NCI-H774 (cell line): ENCODE data around the gene OR5AU1.

Experiments used
- DNase-seq: peaks from one replicate; lab custom pipeline; 2025; lab: John Stamatoyannopoulos, UW

Gene OR5AU1

DNA sequence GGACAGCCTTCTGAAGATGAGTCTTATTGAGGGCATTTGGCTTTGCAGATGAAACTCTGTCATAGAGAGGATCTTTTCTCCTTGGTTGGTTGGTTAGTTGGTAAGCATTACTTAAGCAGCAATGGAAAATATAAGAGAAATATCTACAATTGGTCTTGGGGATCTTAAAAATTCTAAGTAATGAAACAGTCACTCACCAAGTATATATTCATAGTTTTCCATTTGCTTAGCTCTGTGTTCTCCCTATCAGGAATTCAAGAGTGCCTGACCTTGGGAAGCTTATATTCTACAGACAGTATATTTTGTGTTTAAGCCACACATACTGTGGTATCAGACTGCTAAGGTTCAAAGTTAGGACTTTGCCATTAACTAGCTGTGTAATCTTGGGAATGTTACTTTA lies at the start of gene OR5AU1:
OR5AU1 (minus strand) TSS at position 101 of the 400 bp plus-strand sequence. CDS start 191 bp downstream, outside the sequence.
- DNase-seq, result no peak

DNA sequence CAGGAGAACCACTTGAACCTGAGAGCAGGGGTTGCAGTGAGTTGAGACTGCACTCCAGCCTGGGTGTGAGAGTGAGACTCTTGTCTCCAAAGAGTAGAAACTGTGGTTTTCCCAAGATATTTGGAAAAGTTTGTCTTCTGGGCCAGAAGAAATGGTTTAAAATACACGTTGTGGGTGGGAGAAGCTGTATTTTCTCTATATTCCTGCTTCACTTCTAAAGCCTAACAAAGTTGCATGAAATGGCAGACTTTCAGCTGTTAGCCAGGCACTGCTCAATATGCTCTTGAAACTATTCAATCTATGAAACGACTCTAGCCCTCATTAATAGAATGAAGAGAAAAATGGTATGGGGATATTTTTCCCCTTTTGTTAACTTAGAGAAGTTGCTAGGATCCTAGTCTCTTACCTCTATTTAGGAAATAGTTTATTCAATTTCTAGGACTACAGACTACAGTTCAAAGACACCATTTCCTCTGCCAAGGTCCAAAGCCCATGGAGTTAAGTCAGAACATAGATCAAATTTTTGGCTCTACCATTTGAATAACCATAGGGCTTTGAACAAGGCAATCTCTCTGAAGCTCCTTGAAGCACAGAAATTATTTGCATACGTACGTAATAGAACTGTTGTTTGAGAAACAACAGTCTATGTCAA lies 49.3 kb upstream of the OR5AU1 start:
- DNase-seq, result no peak

DNA sequence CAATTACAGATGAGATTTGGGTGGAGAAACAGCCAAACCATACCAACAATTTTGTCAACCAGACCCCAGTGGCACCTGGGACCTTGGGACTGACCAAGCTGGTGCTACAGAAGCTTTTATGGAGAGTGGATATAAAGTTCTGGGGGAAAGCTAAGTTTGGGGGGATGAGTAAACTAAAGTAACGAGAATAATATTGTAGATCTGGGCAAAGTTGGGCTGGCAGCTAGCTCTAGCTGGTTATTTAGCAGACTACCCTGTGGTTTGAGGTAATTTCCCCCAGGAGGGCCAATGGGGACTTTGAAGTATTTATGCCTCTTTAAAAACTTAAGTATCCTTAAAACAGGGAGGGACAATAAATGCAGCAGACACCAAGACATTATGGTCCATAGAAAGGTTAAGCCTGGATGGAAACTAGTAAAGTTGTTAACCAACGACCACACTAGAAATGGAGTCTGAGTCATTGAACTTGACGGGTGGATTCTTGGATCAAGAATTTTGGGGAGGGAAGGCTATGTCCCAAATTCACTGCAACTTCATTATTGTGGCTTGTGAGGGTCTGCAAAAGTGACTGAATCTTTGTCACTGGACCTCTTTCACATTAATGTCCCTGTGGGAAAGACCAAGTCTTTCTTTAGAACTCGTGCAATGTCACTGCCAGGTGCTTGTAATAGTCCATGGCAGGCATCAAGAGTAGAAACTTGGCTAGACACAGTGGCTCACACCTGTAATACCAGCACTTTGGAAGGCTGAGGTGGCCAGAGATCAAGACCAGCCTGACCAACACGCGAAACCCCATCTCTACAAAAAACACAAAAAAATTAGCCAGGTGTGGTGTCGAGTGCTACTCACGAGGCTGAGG lies 48.5 kb upstream of the OR5AU1 start:
- no peak for DNase-seq

DNA sequence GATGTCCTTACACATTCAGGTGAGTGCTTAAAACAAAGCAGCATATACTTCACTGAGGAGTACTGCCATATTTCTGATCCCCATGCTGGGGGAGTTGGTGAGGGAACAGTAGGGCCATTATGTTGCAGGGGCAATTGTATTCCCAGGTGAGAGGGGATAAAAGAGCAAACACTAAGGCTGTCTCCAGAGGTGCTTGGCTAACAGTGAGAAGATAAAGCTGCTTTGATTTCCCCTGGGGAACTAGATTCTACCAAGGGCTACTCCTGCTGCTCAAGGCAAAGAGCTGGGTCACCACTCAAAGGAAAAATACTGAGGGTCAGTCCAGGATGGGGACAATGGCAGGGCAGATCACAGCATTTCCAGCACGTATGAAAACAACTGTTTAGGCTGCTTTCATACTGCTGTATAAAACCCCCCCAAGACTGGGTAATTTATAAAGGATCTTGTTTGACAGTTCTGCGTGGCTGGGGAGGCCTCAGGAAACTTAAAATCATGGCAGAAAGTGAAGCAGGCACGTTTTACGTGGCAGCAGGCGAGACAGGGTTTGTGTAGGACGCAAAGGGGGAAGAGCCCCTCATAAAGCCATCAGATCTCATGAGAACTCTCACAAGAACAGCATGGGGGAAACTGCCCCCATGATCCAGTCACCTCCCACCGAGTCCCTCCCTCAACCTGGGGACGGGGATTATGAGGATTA lies 47.8 kb upstream of the OR5AU1 start:
- DNase-seq, result no peak

DNA sequence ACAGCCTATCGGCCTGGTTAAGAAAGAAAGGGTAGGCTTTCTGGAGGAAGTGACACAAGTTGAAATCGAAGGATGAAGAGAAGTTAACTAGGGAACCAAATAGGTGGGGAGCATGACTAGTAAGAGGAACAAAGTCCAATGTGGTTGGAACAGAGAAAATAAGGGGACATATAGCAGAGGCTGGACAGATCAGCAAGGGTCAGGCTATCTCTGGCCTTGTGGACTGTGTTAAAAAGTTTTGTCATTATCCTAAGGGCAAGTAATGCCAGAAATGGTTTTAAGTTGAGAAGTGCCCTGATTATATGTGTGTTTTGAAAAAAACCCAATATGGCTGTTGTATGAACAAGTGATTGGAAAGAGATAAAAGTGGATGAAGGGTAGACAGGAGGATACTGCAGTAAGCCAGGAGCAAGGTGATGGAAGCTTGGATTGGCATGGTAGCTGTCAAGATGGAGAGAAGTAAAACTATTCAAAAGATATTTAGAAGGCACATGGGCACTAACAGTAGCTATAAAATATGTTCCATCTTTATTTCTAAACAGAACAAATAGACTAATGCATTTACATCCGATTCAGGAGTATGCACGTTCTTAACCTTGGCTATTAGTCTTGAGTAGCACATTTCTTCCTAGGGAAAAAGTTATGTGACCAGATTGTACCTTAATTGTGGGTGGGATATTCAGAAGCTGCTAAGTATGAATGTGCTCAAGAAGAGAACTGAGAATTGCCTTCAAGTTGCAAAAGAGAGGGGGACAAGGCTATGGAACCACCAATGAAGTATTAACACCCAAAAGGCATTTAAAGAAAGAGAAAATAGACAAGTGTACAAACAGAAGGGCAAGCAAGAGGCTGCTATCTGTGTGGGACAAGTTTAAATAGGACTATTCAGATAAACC lies 46.8 kb upstream of the OR5AU1 start:
- DNase-seq, result no peak

DNA sequence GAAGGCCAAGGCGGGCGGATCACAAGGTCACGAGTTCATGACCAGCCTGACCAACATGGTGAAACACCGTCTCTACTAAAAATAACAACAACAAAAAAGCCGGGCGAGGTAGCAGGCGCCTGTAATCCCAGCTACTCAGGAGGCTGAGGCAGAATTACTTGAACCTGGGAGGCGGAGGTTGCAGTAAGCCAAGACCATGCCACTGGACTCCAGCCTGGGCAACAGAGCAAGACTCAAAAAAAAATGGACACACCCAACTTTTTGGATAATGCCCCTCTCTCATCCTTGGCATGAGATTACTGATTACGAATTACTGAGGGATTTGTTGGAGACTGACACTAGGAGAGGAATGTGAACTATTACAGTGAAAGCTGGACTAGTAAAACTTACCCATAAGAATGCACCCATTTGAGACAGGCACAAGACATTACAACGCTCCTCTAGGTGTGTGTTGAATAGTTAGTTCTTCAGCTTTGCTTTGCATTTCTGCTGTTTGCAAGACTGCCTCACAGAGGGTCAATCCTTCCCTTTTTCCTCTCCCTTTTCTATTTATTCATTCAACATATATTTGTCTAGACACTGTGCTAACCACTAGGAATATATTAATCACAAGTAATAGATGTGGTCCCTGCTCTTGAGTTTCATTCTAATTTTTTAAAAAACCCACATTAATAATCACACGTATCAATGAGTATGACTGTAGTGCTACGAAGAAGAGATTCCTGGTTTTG lies 46.0 kb upstream of the OR5AU1 start:
- DNase-seq, result no peak

DNA sequence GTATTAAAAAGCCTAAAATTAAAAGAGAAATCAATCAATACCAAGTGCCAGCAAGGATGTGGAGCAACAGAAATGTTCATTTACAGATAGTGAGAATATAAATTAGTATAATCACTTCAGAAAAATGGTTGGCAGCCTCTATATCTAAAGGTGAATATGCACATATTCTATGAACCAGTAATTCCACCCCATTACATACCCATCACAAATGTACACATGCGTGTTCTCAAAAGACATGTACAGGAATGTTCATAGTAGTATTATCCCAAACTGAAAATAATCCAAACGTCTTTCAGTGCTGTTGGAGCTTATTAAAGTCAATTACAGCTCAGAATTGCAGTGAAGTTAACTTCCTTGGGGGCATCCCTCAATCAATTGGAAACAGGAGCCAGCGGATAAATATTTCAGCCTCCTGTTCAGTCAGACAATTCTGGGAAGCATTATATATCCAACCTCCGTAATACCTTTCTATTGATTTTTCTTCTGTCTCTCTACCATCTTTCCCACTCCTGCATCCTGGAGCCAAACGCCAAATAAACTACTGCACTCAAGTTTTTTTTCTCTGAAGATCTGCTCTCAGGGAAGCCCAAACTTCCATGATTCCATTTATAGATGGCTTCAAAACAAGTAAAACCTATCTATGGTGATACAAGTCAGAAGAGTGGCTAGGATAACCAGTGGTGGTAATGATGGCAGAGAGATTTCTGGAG lies 45.0 kb upstream of the OR5AU1 start:
- no peak for DNase-seq

DNA sequence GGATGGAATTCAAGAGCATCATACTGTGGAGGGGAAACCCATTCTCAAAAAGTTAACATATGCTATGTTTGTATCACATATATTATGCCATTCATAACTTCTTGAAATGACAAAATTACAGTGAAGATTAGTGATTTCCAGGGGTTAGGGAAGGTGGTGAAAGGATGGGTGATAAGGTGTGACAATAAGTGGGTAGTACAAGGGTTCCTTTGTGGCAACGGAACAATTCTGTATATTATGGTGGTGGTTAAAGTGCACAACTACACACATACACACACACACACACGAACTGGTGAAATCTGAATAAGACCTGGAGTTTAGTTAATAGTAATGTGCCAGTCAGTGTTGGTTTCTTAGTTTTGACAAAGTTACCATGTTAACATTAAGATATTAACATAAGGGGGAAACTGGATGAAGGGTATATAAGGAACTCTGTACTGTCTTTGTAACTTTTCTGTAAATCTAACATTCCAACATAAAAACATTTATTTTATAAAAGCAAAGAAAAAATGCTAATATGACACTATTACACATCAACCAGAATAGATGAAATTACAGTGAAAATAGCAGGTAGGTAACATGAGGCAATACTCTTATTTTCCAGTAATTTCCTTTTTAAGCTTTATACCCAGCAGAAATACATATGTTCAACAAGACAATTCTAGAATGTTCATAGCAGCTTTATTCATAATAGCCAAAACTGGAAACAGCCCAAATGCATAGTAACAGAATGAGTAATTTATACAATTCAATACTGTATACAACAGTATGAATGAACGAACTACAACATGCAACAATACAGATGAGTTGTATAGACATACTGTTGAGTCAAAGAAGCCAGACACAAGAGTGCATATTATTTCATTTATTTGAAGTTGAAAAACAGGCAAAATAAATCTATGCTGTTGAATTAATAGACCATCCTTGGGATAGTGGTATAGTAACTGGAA lies 44.0 kb upstream of the OR5AU1 start:
- no peak for DNase-seq

DNA sequence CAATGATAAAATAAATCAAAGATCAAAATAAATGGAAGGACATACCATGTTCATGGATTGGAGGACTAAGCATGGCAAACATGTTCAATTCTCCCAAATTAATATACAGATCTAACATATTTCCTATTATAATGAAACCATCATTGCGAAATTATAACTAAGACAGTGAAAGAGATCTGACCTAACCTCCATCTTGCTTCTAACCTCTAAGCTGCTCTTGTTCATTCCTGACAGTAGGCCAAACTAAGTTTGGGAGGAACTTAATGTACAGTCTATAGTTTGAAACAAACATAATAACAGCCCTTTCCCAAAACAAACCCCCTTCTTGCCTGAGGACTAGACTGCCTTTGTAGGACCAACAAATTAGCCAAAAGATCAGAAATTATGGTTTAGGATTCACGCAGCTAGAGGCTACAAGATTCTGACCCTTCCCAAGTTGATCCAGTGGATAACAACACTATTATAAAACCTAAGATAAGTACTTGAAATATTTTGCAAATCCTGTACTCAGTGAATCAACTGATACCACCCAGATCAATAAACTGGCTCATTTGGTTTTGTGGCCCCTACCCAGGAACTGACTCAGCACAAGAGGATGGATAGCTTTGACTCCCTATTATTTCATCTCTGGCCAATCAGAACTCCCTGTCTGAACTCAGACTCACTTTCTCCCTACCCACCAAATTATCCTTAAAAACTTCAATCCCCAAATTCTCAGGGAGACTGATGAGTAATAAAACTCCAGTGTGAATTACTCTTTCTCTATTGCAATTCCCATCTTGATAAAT lies 41.7 kb upstream of the OR5AU1 start:
- DNase-seq, result no peak

DNA sequence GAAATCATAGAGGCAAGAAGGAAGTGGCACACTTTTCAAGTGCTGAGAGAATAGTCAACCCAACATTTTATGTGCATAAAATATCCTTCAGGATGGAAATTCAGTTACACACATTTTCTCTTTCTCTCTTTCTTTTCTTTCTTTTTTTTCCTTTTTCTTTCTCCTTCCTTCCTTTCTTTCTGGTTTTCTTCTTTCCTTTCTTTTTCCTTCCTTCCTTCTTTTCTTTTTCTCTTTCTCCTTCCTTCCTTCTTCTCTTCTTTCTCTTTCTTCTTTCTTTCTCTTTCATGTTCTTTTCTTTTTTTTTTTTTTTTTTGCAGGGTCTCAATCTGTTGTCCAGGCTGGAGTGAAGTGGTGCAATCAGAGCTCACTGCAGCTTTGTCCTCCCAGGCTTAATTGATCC lies 38.7 kb upstream of the OR5AU1 start:
- no peak for DNase-seq

DNA sequence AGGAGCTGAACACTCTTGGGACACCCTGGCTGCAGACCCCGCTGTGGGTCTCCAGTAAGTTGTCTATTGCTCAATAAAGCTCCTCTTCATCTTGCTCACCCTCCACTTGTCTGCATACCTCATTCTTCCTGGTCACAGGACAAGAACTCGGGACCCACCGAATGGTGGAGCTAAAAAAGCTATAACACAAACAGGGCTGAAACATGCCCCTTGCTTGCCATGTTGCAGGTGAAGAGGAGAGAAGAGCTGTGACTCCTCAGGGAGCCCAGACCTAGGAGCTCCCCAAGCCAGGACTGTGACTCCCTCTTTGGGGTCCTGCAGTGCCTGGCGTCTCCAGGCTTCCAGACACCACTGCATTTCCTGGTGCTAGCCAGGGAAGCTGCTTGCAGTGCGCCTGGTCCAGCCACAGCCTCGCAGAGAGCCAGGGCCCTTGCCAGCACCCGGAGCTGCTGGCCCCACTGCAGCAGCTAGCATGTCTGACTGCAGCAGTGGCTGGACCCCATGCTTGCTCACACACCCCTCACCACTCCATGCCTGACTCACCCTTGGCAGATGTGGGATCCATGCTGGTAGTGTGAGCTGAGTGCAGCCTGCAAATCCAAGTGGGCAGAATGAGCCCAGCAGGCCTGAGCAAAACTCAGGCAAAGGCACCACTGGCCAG lies 37.1 kb upstream of the OR5AU1 start:
- no peak for DNase-seq

DNA sequence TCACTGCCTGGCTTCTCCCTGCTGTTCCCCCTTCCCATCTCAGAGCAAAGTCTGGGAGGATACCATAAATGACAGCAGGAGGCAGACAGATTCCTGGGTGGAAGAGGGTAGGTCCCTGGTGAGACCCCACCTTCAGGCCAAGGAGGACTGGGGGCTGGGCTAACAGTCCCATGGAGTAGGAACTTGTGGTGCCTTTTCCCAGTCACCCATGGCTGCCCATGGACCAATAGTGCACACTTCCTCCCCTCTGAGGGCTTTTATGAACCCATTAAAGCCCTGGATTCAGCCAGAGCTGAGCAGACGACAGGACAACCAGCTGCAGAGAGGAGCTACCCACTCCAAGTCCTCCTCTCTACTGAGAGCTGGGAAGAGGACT lies 36.6 kb upstream of the OR5AU1 start:
- no peak for DNase-seq

DNA sequence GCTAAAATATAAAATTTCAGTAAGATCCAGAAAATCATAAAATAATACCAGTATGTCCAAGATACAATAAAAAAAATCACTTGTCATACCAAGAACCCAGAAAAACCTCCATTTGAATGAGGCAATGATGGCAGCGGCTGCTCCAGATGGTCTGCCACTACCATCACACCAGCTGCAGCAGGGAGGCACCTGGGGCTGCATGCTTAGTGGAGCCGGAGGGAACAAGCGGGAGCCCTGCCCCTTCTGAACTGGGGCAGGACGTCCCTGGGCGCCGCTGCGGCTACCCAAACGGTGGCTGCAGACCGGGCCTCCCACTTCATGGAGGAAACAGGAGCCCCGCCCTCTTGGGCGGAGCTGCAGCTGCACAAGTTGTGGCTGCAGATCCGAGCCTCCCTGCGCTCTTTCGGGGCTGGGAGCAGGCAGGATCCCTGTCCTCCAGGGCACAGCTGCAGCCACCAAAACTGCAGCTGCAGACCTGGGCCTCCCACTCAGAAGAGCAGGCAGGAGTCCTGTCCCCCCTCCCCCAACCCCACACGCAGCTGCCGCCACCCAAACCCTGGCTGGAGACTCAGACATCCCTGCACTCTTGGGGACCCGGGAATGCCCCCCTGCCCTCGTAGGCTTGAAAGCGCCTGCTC lies 36.1 kb upstream of the OR5AU1 start:
- peak; percentile 88 for DNase-seq

DNA sequence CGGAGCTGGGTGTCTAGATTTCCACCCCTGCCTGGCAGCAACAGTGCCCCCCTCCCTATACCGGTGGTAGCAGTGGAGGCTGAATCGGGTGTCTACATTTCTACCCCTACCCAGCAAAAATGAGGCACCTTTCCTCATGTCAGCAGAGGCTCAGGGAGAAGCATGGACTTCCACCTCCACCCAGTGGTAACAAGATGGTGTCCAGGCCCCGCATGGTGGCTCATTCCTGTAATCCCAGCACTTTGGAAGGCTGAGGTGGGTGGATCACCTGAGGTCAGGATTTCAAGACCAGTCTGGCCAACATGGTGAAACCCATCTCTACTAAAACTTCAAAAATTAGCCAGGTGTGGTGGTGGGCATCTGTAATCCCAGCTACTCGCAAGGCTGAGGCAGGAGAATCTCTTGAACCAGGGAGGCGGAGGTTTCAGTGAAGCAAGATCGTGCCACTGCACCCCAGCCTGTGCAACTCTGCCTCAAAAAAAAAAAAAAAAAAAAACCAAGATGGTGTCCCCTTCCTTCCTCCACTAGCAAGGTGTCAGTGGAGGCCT lies 35.5 kb upstream of the OR5AU1 start:
- no peak for DNase-seq

DNA sequence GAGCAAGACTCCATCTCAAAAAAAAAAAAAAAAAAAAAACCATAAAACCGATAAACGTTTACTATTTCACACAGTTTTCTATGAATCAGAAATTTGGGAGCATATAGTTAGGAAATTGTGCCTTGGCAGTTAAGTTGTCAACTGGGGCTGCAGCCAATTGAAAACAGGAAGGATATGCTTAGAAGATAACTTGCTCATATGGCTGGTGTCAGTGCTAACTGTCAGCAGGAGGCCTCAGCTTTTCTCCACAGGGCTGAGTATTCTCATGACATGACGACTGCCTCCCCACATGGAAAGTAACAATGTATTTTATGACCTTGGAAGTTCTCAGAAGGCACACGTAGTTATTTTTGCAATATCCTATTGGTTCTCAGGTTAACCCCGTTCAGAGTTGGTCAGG lies 29.6 kb upstream of the OR5AU1 start:
- DNase-seq, result no peak

DNA sequence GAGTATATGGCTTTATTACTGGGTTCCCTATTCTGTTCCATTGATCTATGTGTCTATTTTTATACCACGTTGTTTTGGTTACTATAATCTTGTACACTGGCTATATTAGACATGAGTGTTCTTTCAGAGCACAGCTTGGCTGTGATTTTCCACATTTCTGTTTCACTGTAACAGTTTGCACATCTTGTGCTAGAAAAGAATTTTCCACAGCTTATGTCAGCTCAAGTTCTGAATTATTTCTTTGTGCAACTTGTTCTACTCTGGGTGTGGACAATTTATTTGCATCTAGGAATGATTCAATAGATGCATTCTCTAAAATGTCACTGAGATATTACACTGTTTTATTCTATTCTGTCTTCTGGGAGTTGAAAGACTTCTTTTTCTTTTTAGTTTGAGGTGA lies 28.4 kb upstream of the OR5AU1 start:
- no peak for DNase-seq

DNA sequence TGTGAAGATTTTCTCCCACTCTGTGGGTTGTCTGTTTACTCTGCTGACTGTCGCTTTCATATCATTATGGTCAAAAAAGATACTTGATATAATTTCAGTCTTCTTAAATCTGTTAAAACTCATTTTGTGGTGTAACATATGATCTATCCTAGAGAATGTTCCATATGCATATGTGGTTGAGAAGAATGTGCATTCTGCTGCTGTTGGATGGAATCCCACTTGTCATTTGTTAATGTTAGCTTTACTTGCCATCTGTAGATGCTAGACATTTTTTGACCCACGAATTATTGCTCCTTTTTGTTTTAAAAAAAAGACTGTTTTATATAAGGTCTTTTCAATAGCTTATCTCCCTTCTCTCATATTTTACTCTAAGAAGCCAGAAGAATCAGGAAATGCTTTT lies 26.3 kb upstream of the OR5AU1 start:
- no peak for DNase-seq
